HUDEP-2 (cell line): Measurements from ENCODE around the gene BTBD16.

Experiments
- DNase-seq, 76 experiments: peaks; one replicate each; lab custom pipeline; 2025; ENCODE audit not compliant: unreplicated experiment in 76 of 76; lab: John Stamatoyannopoulos, UW

The BTBD16 gene

GRCh38 chr10:122292376-122292775, 21.3 kb downstream of the BTBD16 start:
- DNase-seq: no peak

- DNase-seq: no peak
These were observed 22.3 kb downstream of the BTBD16 start for GRCh38 chr10:122293156-122293960.

GRCh38 chr10:122293961-122294380, 22.9 kb downstream of the BTBD16 start:
- DNase-seq: no peak

- DNase-seq: no peak
These were observed 23.7 kb downstream of the BTBD16 start for GRCh38 chr10:122294511-122295450.

GRCh38 chr10:122295451-122295809, 24.3 kb downstream of the BTBD16 start:
- DNase-seq: no peak

GRCh38 chr10:122296363-122297120, 25.4 kb downstream of the BTBD16 start:
- DNase-seq: no peak

GRCh38 chr10:122297583-122297982, 26.5 kb downstream of the BTBD16 start:
- DNase-seq: no peak

GRCh38 chr10:122298206-122298597, 27.1 kb downstream of the BTBD16 start:
- no peak for DNase-seq

- peak in 39 of 76 experiments; percentile 1 to 52 (median 21) for DNase-seq
These were observed 27.7 kb downstream of the BTBD16 start for GRCh38 chr10:122298598-122299301.

GRCh38 chr10:122299423-122300075, 28.5 kb downstream of the BTBD16 start:
- no peak for DNase-seq

GRCh38 chr10:122301055-122301810, 30.1 kb downstream of the BTBD16 start:
- DNase-seq: peak in 1 of 76 experiments; percentile 4

GRCh38 chr10:122301811-122302115, 30.7 kb downstream of the BTBD16 start:
- DNase-seq: no peak

GRCh38 chr10:122302315-122302714, 31.2 kb downstream of the BTBD16 start:
- DNase-seq: no peak

- no peak for DNase-seq
These were observed 32.4 kb downstream of the BTBD16 start for GRCh38 chr10:122303271-122304053.

GRCh38 chr10:122304054-122304579, 33.0 kb downstream of the BTBD16 start:
- DNase-seq: no peak

GRCh38 chr10:122306282-122306681, 35.2 kb downstream of the BTBD16 start:
- DNase-seq: no peak

GRCh38 chr10:122306744-122307143, 35.6 kb downstream of the BTBD16 start:
- no peak for DNase-seq
